Measurements from ENCODE around the gene ACVR2A.

The ACVR2A gene

GRCh38 chr2:147844697-147845410 is at the start of gene ACVR2A:
TSS of gene ACVR2A (plus strand) at chr2:147845029. CDS start at chr2:147845153, 124 bp downstream.
- Histone ChIP-seq H3K4me3 (ENCODE audit: low read depth in 1 of 5, low read length in 5 of 5) (peak within 1 kb of the TSS; percentile 78 to 95 (median 83)), H3K27ac (ENCODE audit: low read depth, low read length) (peak within 1 kb of the TSS; percentile 80), H3K27me3 (ENCODE audit: control insufficient read depth in 5 of 5, insufficient read depth in 4 of 5, low read length in 5 of 5) (no peaks in the 10 kb centered on the region), H3K4me1 (ENCODE audit: control insufficient read depth in 5 of 5, insufficient read depth in 5 of 5, low read length in 5 of 5) (peaks cover 3 to 41% (median 34%) of the 10 kb centered on the region in 5 donors), H3K36me3 (ENCODE audit: control insufficient read depth in 5 of 5, insufficient read depth in 5 of 5, low read length in 5 of 5) (peaks cover 0 to 3% (median 0%) of the 10 kb centered on the region in 5 donors), H3K9ac (ENCODE audit: low read length in 5 of 5) (peak within 1 kb of the TSS; percentile 80 to 90 (median 84)), H3K9me3 (ENCODE audit: control insufficient read depth in 5 of 5, low read length in 5 of 5) (no peaks in the 10 kb centered on the region)

GRCh38 chr2:147800316-147800715 is 44.5 kb upstream of the ACVR2A start:
- Histone ChIP-seq H3K27ac (ENCODE audit: low read depth, low read length) (no peak overlapping the region), H3K9ac (ENCODE audit: low read length in 5 of 5) (no peak overlapping the region), H3K4me1 (ENCODE audit: control insufficient read depth in 5 of 5, insufficient read depth in 5 of 5, low read length in 5 of 5) (no peaks in the 10 kb centered on the region), H3K27me3 (ENCODE audit: control insufficient read depth in 5 of 5, insufficient read depth in 4 of 5, low read length in 5 of 5) (no peaks in the 10 kb centered on the region), H3K9me3 (ENCODE audit: control insufficient read depth in 5 of 5, low read length in 5 of 5) (no peaks in the 10 kb centered on the region), H3K4me3 (ENCODE audit: low read depth in 1 of 5, low read length in 5 of 5) (no peak overlapping the region), H3K36me3 (ENCODE audit: control insufficient read depth in 5 of 5, insufficient read depth in 5 of 5, low read length in 5 of 5) (no peaks in the 10 kb centered on the region)

- no peak overlapping the region for H3K9ac ChIP-seq (ENCODE audit: low read length in 5 of 5)
Measured at GRCh38 chr2:147806846-147807245, 38.0 kb upstream of the ACVR2A start.

GRCh38 chr2:147808520-147808919 is 36.3 kb upstream of the ACVR2A start:
- H3K27me3 ChIP-seq (ENCODE audit: control insufficient read depth in 5 of 5, insufficient read depth in 4 of 5, low read length in 5 of 5) = no peaks in the 10 kb centered on the region
- no peak overlapping the region for H3K9ac ChIP-seq (ENCODE audit: low read length in 5 of 5)
- H3K27ac ChIP-seq (ENCODE audit: low read depth, low read length) = no peak overlapping the region
- no peaks in the 10 kb centered on the region for H3K4me1 ChIP-seq (ENCODE audit: control insufficient read depth in 5 of 5, insufficient read depth in 5 of 5, low read length in 5 of 5)
- no peaks in the 10 kb centered on the region for H3K36me3 ChIP-seq (ENCODE audit: control insufficient read depth in 5 of 5, insufficient read depth in 5 of 5, low read length in 5 of 5)
- no peaks in the 10 kb centered on the region for H3K9me3 ChIP-seq (ENCODE audit: control insufficient read depth in 5 of 5, low read length in 5 of 5)
- H3K4me3 ChIP-seq (ENCODE audit: low read depth in 1 of 5, low read length in 5 of 5) = no peak overlapping the region

More at GRCh38 chr2:147806846-147807245, 38.0 kb upstream of the ACVR2A start:
- no peak overlapping the region for H3K27ac ChIP-seq (ENCODE audit: low read depth, low read length)
- H3K4me1 ChIP-seq (ENCODE audit: control insufficient read depth in 5 of 5, insufficient read depth in 5 of 5, low read length in 5 of 5) = no peaks in the 10 kb centered on the region
- H3K4me3 ChIP-seq (ENCODE audit: low read depth in 1 of 5, low read length in 5 of 5) = no peak overlapping the region
- no peaks in the 10 kb centered on the region for H3K36me3 ChIP-seq (ENCODE audit: control insufficient read depth in 5 of 5, insufficient read depth in 5 of 5, low read length in 5 of 5)
- no peaks in the 10 kb centered on the region for H3K27me3 ChIP-seq (ENCODE audit: control insufficient read depth in 5 of 5, insufficient read depth in 4 of 5, low read length in 5 of 5)
- no peaks in the 10 kb centered on the region for H3K9me3 ChIP-seq (ENCODE audit: control insufficient read depth in 5 of 5, low read length in 5 of 5)

- Histone ChIP-seq H3K27me3 (ENCODE audit: control insufficient read depth in 5 of 5, insufficient read depth in 4 of 5, low read length in 5 of 5) (no peaks in the 10 kb centered on the region), H3K36me3 (ENCODE audit: control insufficient read depth in 5 of 5, insufficient read depth in 5 of 5, low read length in 5 of 5) (no peaks in the 10 kb centered on the region), H3K9me3 (ENCODE audit: control insufficient read depth in 5 of 5, low read length in 5 of 5) (no peaks in the 10 kb centered on the region)
Measured at GRCh38 chr2:147810883-147811765, 33.7 kb upstream of the ACVR2A start.

DNA sequence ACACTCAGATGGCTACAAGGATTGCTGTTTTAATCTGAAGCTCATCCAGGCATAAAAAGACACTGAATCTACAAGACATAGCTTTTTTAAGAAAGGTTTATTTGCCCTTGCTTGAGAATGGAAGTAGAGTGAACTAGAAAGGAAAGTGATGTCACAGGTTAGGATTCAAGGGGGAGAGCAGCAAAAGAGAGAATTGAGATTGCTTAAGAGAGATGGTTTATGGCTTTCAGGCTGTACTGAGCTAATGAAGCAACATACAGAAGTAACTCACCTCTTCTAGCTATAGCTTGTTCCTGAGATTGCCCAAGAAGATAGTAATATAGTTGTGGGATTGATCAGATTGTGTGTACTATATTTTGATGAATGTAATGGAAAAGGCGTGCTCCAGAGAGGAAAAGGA is 26.1 kb upstream of the ACVR2A start:
- Histone ChIP-seq H3K4me3 (ENCODE audit: low read depth in 1 of 5, low read length in 5 of 5) (no peak overlapping the region), H3K9me3 (ENCODE audit: control insufficient read depth in 5 of 5, low read length in 5 of 5) (peaks cover 0 to 4% (median 2%) of the 10 kb centered on the region in 5 donors), H3K4me1 (ENCODE audit: control insufficient read depth in 5 of 5, insufficient read depth in 5 of 5, low read length in 5 of 5) (no peaks in the 10 kb centered on the region), H3K27ac (ENCODE audit: low read depth, low read length) (no peak overlapping the region), H3K36me3 (ENCODE audit: control insufficient read depth in 5 of 5, insufficient read depth in 5 of 5, low read length in 5 of 5) (no peaks in the 10 kb centered on the region), H3K9ac (ENCODE audit: low read length in 5 of 5) (no peak overlapping the region), H3K27me3 (ENCODE audit: control insufficient read depth in 5 of 5, insufficient read depth in 4 of 5, low read length in 5 of 5) (no peaks in the 10 kb centered on the region)

More at GRCh38 chr2:147810883-147811765, 33.7 kb upstream of the ACVR2A start:
- Histone ChIP-seq H3K4me1 (ENCODE audit: control insufficient read depth in 5 of 5, insufficient read depth in 5 of 5, low read length in 5 of 5) (no peaks in the 10 kb centered on the region), H3K9ac (ENCODE audit: low read length in 5 of 5) (no peak overlapping the region), H3K4me3 (ENCODE audit: low read depth in 1 of 5, low read length in 5 of 5) (no peak overlapping the region), H3K27ac (ENCODE audit: low read depth, low read length) (no peak overlapping the region)

DNA sequence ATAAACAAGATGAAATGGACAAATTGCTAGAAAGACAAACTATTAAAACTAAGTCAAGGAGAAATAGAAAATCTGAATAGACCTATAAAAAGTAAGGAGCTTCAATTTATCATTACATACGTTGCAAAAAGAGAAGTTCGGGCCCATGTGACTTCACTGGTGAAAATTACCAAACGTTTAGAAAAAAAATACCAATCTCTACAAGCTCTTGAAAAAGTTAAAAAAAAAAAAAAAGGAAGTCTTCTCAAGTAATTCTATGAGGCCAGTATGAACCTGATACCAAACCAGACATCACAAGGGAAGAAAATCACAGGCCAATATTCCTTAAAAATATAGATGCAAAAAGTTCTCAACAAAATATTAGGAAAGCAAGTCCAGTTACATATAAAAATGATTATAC is 20.2 kb upstream of the ACVR2A start:
- Histone ChIP-seq H3K27ac (ENCODE audit: low read depth, low read length) (no peak overlapping the region), H3K36me3 (ENCODE audit: control insufficient read depth in 5 of 5, insufficient read depth in 5 of 5, low read length in 5 of 5) (no peaks in the 10 kb centered on the region), H3K9ac (ENCODE audit: low read length in 5 of 5) (no peak overlapping the region), H3K4me1 (ENCODE audit: control insufficient read depth in 5 of 5, insufficient read depth in 5 of 5, low read length in 5 of 5) (peaks cover 0 to 5% (median 0%) of the 10 kb centered on the region in 5 donors), H3K9me3 (ENCODE audit: control insufficient read depth in 5 of 5, low read length in 5 of 5) (peaks cover 0 to 5% (median 2%) of the 10 kb centered on the region in 5 donors), H3K4me3 (ENCODE audit: low read depth in 1 of 5, low read length in 5 of 5) (no peak overlapping the region), H3K27me3 (ENCODE audit: control insufficient read depth in 5 of 5, insufficient read depth in 4 of 5, low read length in 5 of 5) (no peaks in the 10 kb centered on the region)

DNA sequence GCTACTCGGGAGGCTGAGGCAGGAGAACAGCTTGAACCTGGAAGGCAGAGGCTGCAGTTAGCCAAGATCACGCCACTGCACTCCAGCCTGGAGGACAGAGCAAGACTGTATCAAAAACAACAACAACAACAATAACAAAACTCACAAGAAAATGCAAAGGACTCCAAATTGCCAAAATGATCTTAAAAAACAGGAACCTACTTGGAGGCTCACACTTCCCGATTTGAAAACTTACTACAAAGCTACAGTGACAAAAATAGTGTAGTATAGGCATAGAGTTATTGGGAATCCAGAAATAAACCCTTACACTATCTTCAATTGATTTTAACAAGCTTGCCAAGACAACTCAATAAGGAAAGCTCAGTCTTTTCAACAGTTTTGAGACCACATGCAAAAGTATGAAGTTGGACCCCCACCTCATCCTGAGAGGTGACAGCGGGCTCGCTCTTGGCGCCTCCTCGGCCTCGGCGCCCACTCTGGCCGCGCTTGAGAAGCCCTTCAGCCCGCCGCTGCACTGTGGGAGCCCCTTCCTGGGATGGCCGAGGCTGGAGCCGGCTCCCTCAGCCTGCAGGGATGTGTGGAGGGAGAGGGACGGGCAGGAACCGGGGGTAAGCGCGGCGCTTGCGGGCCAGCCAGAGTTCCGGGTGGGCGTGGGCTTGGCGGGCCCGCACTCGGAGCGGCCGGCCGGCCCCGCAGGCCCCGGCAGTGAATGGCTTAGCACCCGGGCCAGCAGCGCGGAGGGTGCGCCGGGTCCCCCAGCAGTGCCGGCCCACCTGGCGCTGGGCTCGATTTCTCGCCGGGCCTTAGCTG is 18.3 kb upstream of the ACVR2A start:
- Histone ChIP-seq H3K4me3 (ENCODE audit: low read depth in 1 of 5, low read length in 5 of 5) (no peak overlapping the region), H3K27me3 (ENCODE audit: control insufficient read depth in 5 of 5, insufficient read depth in 4 of 5, low read length in 5 of 5) (no peaks in the 10 kb centered on the region), H3K27ac (ENCODE audit: low read depth, low read length) (no peak overlapping the region), H3K36me3 (ENCODE audit: control insufficient read depth in 5 of 5, insufficient read depth in 5 of 5, low read length in 5 of 5) (no peaks in the 10 kb centered on the region), H3K9ac (ENCODE audit: low read length in 5 of 5) (no peak overlapping the region), H3K9me3 (ENCODE audit: control insufficient read depth in 5 of 5, low read length in 5 of 5) (peaks cover 0 to 15% (median 5%) of the 10 kb centered on the region in 5 donors), H3K4me1 (ENCODE audit: control insufficient read depth in 5 of 5, insufficient read depth in 5 of 5, low read length in 5 of 5) (peaks cover 0 to 5% (median 0%) of the 10 kb centered on the region in 5 donors)

DNA sequence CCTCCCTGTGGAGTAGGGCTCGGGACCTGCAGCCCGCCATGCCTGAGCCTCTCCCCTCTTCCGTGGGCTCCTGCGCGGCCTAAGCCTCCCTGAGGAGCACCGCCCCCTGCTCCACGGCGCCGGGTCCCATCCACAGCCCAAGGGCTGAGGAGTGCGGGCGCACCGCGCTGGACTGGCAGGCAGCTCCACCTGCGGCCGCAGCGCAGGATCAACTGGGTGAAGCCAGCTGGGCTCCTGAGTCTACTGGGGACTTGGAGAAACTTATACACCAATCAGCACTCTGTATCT is 17.8 kb upstream of the ACVR2A start:
- H3K4me1 ChIP-seq (ENCODE audit: control insufficient read depth in 5 of 5, insufficient read depth in 5 of 5, low read length in 5 of 5) = peaks cover 0 to 5% (median 0%) of the 10 kb centered on the region in 5 donors
- H3K36me3 ChIP-seq (ENCODE audit: control insufficient read depth in 5 of 5, insufficient read depth in 5 of 5, low read length in 5 of 5) = no peaks in the 10 kb centered on the region
- H3K27me3 ChIP-seq (ENCODE audit: control insufficient read depth in 5 of 5, insufficient read depth in 4 of 5, low read length in 5 of 5) = no peaks in the 10 kb centered on the region
- H3K4me3 ChIP-seq (ENCODE audit: low read depth in 1 of 5, low read length in 5 of 5) = no peak overlapping the region
- H3K27ac ChIP-seq (ENCODE audit: low read depth, low read length) = no peak overlapping the region
- no peak overlapping the region for H3K9ac ChIP-seq (ENCODE audit: low read length in 5 of 5)
- H3K9me3 ChIP-seq (ENCODE audit: control insufficient read depth in 5 of 5, low read length in 5 of 5) = peaks cover 0 to 15% (median 5%) of the 10 kb centered on the region in 5 donors
